ENCODE results near the gene BCAR3.

Gene BCAR3

GRCh38 chr1:93552741-93553455 lies 128.7 kb downstream of the BCAR3 start:
- no peak overlapping the region for H3K4me3 ChIP-seq (ENCODE audit: low read depth, low read length)
- in situ Hi-C loops (cut with HindIII; ENCODE audit: low sequenced_read_pairs), result no loop called here
- peak; percentile 64 for DNase-seq (ENCODE audit: low read depth, low spot score)
- TF ChIP-seq, protein P1, sequence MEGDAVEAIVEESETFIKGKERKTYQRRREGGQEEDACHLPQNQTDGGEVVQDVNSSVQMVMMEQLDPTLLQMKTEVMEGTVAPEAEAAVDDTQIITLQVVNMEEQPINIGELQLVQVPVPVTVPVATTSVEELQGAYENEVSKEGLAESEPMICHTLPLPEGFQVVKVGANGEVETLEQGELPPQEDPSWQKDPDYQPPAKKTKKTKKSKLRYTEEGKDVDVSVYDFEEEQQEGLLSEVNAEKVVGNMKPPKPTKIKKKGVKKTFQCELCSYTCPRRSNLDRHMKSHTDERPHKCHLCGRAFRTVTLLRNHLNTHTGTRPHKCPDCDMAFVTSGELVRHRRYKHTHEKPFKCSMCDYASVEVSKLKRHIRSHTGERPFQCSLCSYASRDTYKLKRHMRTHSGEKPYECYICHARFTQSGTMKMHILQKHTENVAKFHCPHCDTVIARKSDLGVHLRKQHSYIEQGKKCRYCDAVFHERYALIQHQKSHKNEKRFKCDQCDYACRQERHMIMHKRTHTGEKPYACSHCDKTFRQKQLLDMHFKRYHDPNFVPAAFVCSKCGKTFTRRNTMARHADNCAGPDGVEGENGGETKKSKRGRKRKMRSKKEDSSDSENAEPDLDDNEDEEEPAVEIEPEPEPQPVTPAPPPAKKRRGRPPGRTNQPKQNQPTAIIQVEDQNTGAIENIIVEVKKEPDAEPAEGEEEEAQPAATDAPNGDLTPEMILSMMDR (IDR thresholded peaks at IDR 0.05; ENCODE audit: low read depth, low read length), result no peak

DNA sequence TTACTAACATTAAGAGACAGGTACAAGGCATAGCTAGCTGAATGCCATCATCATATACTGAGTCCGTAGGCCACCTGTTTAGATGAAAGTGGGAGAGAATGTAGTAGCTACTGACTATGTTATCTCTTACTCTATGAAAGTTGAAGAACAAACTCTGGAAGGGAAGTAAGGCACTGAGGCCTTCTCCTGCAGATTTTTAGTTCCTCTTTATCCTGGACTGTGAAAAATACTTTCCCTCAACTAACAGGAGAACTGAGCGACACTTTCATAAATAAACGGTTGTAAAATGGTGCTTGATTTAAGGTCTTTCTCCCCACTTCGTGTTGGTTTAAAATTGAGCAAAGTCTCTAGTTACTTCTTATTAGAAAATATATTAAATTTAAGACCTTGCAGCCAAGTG lies 131.8 kb downstream of the BCAR3 start:
- H3K4me3 ChIP-seq (ENCODE audit: low read depth, low read length), result no peak overlapping the region
- TF ChIP-seq, protein P1 (IDR thresholded peaks at IDR 0.05; ENCODE audit: low read depth, low read length), result no peak
- in situ Hi-C loops (cut with HindIII; ENCODE audit: low sequenced_read_pairs), result no loop called here
- DNase-seq (ENCODE audit: low read depth, low spot score), result no peak

DNA sequence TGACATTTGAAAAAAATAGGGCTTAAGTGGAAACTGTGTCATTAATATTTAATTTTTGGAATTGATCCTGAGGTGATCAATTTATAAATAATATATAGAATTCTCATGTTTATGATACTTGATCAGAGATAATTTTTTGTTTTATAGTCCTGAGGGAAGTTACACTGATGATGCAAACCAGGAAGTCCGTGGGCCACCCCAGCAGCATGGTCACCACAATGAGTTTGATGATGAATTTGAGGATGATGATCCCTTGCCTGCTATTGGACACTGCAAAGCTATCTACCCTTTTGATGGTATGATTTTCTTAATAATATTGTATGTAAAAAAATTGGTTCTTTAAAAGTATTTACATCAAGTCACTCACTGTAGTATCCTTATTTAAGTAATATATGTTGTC lies 132.5 kb downstream of the BCAR3 start:
- H3K4me3 ChIP-seq (ENCODE audit: low read depth, low read length), result no peak overlapping the region
- TF ChIP-seq, protein P1 (IDR thresholded peaks at IDR 0.05; ENCODE audit: low read depth, low read length), result no peak
- in situ Hi-C loops (cut with HindIII; ENCODE audit: low sequenced_read_pairs), result no loop called here
- no peak for DNase-seq (ENCODE audit: low read depth, low spot score)

GRCh38 chr1:93546162-93546863 lies 135.3 kb downstream of the BCAR3 start:
- DNase-seq (ENCODE audit: low read depth, low spot score), result no peak
- TF ChIP-seq, protein P1 (IDR thresholded peaks at IDR 0.05; ENCODE audit: low read depth, low read length), result no peak
- in situ Hi-C loops (cut with HindIII; ENCODE audit: low sequenced_read_pairs), result no loop called here
- H3K4me3 ChIP-seq (ENCODE audit: low read depth, low read length), result no peak overlapping the region

DNA sequence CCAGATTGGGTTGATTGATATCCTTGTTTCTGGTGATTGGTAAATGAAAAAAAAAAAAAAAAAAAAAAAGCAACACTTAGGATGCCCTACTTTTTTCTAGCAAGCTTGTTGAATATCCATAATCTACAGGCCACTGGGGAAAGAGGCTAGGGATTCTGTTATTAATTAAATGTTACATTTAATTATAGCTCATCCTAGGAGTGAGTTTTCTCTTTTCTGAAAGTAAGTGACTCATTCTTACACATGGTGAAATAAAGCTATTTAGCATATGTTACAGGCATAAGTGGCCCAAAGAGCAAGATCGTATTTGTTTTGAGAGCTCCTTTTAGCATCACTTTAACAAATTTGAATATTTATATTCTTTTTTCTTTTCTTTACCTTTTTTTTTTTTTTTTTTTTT lies 139.2 kb downstream of the BCAR3 start:
- no peak for DNase-seq (ENCODE audit: low read depth, low spot score)
- in situ Hi-C loops (cut with HindIII; ENCODE audit: low sequenced_read_pairs), result no loop called here
- TF ChIP-seq, protein P1 (IDR thresholded peaks at IDR 0.05; ENCODE audit: low read depth, low read length), result no peak
- no peak overlapping the region for H3K4me3 ChIP-seq (ENCODE audit: low read depth, low read length)

DNA sequence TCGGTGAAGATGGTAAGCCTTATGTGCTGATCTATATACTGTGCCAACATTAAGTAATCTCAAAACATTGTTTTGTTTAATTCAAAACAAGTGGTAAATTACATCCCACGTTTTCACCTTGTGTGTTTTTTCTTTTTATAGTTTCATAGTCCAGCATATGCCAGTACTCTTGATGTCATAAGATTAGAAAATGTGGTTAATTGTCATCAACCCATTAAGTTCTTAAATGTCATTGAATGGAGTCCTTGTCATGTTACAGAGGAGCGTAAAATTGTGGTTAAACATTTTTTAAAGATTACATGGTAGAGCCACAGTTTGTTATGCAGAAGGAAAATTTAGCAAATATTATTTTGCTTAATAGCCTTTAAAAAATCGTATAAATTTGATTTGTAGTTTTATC lies 140.6 kb downstream of the BCAR3 start:
- DNase-seq (ENCODE audit: low read depth, low spot score), result no peak
- in situ Hi-C loops (cut with HindIII; ENCODE audit: low sequenced_read_pairs), result no loop called here
- TF ChIP-seq, protein P1 (IDR thresholded peaks at IDR 0.05; ENCODE audit: low read depth, low read length), result no peak
- H3K4me3 ChIP-seq (ENCODE audit: low read depth, low read length), result no peak overlapping the region
